Right lobe of liver (tissue), 6 donors: Measurements from ENCODE around the gene OSM. TPM values are rescaled to one million over a fixed set of nuclear protein-coding genes. Genes with fewer than 3 reads are reported as not detected.

Experiments used
- ATAC-seq, 4 donors: fragments of 200-7000 bp; cut with Tn5 transposase; one replicate each; pipeline ENCODE4 v1.9.1; 2020; ENCODE audit warnings: mild to moderate bottlenecking in 4 of 4, moderate library complexity in 4 of 4
- DNase-seq, 3 donors: peaks; one replicate each; pipeline ENCODE4 v3.0.0-alpha.2; 2020
- H3K27ac ChIP-seq, 3 donors: fragments of 200-600 bp; one replicate each; pipeline ENCODE4 v1.8.0; 2022
- H3K27me3 ChIP-seq, 2 donors: fragments of 200-600 bp; one replicate each; pipeline ENCODE4 v1.8.0; 2022
- H3K36me3 ChIP-seq, 4 donors: fragments of 200-600 bp; sonication (generic) in 1 of 4; one replicate each; pipeline versions ENCODE4 v1.5.1 to v1.8.0; 2017 to 2022; ENCODE audit warnings: control low read depth in 1 of 4
- H3K4me1 ChIP-seq, 4 donors: fragments of 200-600 bp; sonication (generic) in 1 of 4; one replicate each; pipeline versions ENCODE4 v1.5.1 to v1.8.0; 2017 to 2022; ENCODE audit warnings: control low read depth in 1 of 4
- H3K4me3 ChIP-seq, 3 donors: fragments of 200-600 bp; one replicate each; pipeline ENCODE4 v1.8.0; 2022
- H3K9me3 ChIP-seq, 4 donors: fragments of 200-600 bp; sonication (generic) in 1 of 4; one replicate each; pipeline versions ENCODE4 v1.5.1 to v1.8.0; 2017 to 2022; ENCODE audit warnings: control low read depth in 1 of 4
- POLR2A ChIP-seq: fragments of 450-650 bp; IDR thresholded peaks from one replicate; pipeline ENCODE4 v1.6.1; 2017; ENCODE audit warnings: antibody characterized with exemption, mild to moderate bottlenecking
- WGBS: methylation state at CpG from one replicate; pipeline ENCODE4 v1.1.6; 2018; ENCODE audit warnings: low coverage, low lambda C conversion rate; ENCODE audit not compliant: insufficient coverage; ENCODE audit errors: missing lambda C conversion rate; 5-methylcytosine and 5-hydroxymethylcytosine counted together
- intact Hi-C, 2 donors: fragments of 100-400 bp; cut with DNase I; formaldehyde crosslinking; loops; one replicate each; pipeline versions ENCODE4 v1.11.2 to v1.14.1; 2022
- total RNA-seq, 6 experiments: library from RNA; depleted of rRNA in 2 of 6; stranded (reverse); fragments of >200 nt in 2 of 6; fragmentation: NEBNext Ultra II Directional in 3 of 6; extraction: Animal tissue kit (Norgen Biotek cat#: 25700) in 3 of 6; gene quantifications; one replicate each; pipeline versions ENCODE4 v1.1.0 to v1.2.4, GENCODE V29; 2016 to 2023
- TF ChIP-seq, protein P1 (sequence below), 4 donors: fragments of 200-600 bp in 3 of 4; fragments of 450-650 bp in 1 of 4; IDR thresholded peaks; one replicate each; pipeline versions ENCODE4 v1.5.1 to v1.8.0; 2016 to 2022; ENCODE audit warnings: antibody characterized with exemption in 4 of 4, mild to moderate bottlenecking in 2 of 4
- donor health status: DM: no; HTN: yes; CAD: no.
- donor health status: DM: no; HTN: no; CAD: no.
- donor health status: DM: no; HTN: no; CAD: no.
- donor health status: DM: no; HTN: yes; CAD: no.
- donor health status: DM: no; HTN: yes; CAD: no.

The OSM gene
- total RNA-seq, 6 experiments from 2014 or later, result 0.10 to 0.75 (median 0.19) TPM; not detected in 2

GRCh38 chr22:30223303-30223702 is 43.3 kb downstream of the OSM start:
- 49% methylated on average over 12 of the region's 15 CpGs for WGBS
- DNase-seq, result no peak

DNA sequence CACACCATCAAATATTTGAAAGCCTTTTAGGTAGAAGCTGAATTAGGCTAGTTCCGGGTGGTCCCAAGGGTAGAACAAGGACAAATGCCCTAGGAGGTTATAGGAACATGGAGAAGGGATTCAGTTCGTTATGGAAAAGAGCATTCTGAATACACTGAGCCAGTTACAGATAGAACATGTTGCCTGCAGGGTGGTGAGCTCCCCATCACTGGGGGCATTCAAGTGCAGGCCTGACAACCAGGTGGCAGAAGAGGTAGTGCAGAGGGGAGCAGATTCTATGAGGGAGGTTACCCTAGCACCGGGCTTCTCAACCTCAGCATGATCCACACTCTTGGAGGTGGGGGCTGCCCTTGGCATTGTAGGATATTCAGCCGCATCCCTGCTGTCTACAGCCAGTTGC is 44.3 kb downstream of the OSM start:
- intact Hi-C loops, result no loop called here
- Histone ChIP-seq H3K27ac (no peak overlapping the region), H3K4me3 (no peak overlapping the region), H3K9me3 (no peaks in the 10 kb centered on the region), H3K27me3 (no peaks in the 10 kb centered on the region), H3K4me1 (no peaks in the 10 kb centered on the region), H3K36me3 (no peaks in the 10 kb centered on the region)
- TF ChIP-seq, protein P1, sequence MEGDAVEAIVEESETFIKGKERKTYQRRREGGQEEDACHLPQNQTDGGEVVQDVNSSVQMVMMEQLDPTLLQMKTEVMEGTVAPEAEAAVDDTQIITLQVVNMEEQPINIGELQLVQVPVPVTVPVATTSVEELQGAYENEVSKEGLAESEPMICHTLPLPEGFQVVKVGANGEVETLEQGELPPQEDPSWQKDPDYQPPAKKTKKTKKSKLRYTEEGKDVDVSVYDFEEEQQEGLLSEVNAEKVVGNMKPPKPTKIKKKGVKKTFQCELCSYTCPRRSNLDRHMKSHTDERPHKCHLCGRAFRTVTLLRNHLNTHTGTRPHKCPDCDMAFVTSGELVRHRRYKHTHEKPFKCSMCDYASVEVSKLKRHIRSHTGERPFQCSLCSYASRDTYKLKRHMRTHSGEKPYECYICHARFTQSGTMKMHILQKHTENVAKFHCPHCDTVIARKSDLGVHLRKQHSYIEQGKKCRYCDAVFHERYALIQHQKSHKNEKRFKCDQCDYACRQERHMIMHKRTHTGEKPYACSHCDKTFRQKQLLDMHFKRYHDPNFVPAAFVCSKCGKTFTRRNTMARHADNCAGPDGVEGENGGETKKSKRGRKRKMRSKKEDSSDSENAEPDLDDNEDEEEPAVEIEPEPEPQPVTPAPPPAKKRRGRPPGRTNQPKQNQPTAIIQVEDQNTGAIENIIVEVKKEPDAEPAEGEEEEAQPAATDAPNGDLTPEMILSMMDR (IDR thresholded peaks at IDR 0.05), result no peak
- TF ChIP-seq POLR2A, result no peak
- DNase-seq (no peak), ATAC-seq (no peak)
- WGBS, result 62% methylated on average over 2 of the region's 4 CpGs

More at GRCh38 chr22:30223303-30223702, 43.3 kb downstream of the OSM start:
- no peak for TF ChIP-seq POLR2A
- TF ChIP-seq, protein P1 (IDR thresholded peaks at IDR 0.05), result no peak
- ATAC-seq, result peak in 1 of 4 donors; percentile 7
- H3K27ac ChIP-seq, result no peak overlapping the region
- no peaks in the 10 kb centered on the region for H3K27me3 ChIP-seq
- intact Hi-C loops, result no loop called here
- H3K36me3 ChIP-seq, result no peaks in the 10 kb centered on the region
- H3K4me3 ChIP-seq, result no peak overlapping the region
- H3K9me3 ChIP-seq, result no peaks in the 10 kb centered on the region
- no peaks in the 10 kb centered on the region for H3K4me1 ChIP-seq

DNA sequence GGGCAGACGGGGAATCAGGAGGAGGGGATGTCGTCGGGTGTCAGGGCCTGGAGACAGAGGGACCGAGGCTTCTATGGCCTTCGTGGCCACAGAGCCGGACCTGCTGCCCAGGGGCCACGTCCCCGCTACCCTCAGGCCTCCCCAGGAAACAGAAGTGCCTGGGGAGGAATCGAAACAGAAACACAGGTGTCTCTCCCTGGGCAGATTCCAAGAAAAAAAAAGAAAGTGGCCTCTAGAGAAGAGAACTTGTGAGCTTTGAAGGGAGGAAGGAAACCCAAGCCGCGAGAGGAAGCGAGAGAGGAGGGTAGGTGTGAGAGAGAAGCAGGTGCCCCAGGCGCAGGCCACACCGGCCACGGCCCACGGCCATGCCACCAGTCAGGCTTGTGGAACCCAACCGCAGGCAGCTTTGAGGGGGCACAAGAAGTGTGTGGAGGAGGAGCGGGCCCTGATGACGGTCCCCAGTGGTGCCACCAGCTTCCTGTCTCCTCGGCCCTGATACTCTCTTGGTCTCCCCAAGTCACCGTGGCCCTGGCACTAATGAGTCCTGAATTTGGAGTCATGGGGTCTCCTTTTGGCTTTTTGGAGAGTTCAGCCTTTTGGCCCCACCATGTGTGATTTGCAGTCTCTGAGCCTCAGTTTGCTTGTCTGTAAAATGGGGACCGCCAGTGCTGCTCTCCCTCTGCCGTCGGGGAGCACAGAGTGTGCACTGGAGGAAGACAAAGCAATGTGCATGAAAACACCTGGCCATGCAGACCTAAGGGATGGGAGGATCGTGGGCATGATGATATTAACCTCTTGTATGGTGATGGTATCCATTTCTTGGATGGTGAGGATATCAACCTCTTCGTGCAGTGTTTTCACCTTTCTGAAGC is 45.3 kb downstream of the OSM start:
- ATAC-seq (peak; percentile 33 to 55 (median 34)), DNase-seq (no peak)
- H3K27me3 ChIP-seq, result no peaks in the 10 kb centered on the region
- H3K36me3 ChIP-seq, result no peaks in the 10 kb centered on the region
- no peak overlapping the region for H3K4me3 ChIP-seq
- no peak for TF ChIP-seq POLR2A
- TF ChIP-seq, protein P1 (IDR thresholded peaks at IDR 0.05), result no peak
- no peaks in the 10 kb centered on the region for H3K4me1 ChIP-seq
- no peaks in the 10 kb centered on the region for H3K9me3 ChIP-seq
- intact Hi-C loops, result no loop called here
- no peak overlapping the region for H3K27ac ChIP-seq
- whole genome bisulfite sequencing, result 64% methylated on average over 19 of the region's 26 CpGs

- Histone ChIP-seq H3K36me3 (no peaks in the 10 kb centered on the region), H3K4me1 (no peaks in the 10 kb centered on the region), H3K27ac (no peak overlapping the region), H3K4me3 (no peak overlapping the region), H3K9me3 (no peaks in the 10 kb centered on the region), H3K27me3 (no peaks in the 10 kb centered on the region)
- DNase-seq (no peak), ATAC-seq (peak in 1 of 4 donors; percentile 19)
- no peak for TF ChIP-seq POLR2A
- TF ChIP-seq, protein P1 (IDR thresholded peaks at IDR 0.05), result no peak
- intact Hi-C loops, result no loop called here
- 41% methylated on average over 6 of the region's 7 CpGs for WGBS
Measured at GRCh38 chr22:30220338-30221012, 46.2 kb downstream of the OSM start.
